NCI-H2029 (cell line): ENCODE data around the gene GRB2.

Experiments
- DNase-seq: peaks from one replicate; lab custom pipeline; 2025; lab: John Stamatoyannopoulos, UW

The GRB2 gene

GRCh38 chr17:75414488-75414887 lies 9.0 kb upstream of the GRB2 start:
- no peak for DNase-seq

- peak; percentile 33 for DNase-seq
Observed at GRCh38 chr17:75412455-75413317, 7.2 kb upstream of the GRB2 start.

GRCh38 chr17:75411328-75412067 lies 6.0 kb upstream of the GRB2 start:
- no peak for DNase-seq

GRCh38 chr17:75410141-75410540 lies 4.7 kb upstream of the GRB2 start:
- DNase-seq, result no peak

- DNase-seq, result no peak
Observed at GRCh38 chr17:75407655-75408352, 2.3 kb upstream of the GRB2 start.

GRCh38 chr17:75406222-75406615 lies 741 bp upstream of the GRB2 start:
- no peak for DNase-seq

GRCh38 chr17:75404731-75405364 lies 630 bp downstream of the GRB2 start:
- no peak for DNase-seq

GRCh38 chr17:75404223-75404730 lies 1.2 kb downstream of the GRB2 start:
- peak; percentile 40 for DNase-seq

GRCh38 chr17:75403131-75403530 lies 2.3 kb downstream of the GRB2 start:
- no peak for DNase-seq

- DNase-seq, result no peak
Observed at GRCh38 chr17:75402026-75402425, 3.5 kb downstream of the GRB2 start.

- no peak for DNase-seq
Observed at GRCh38 chr17:75400326-75400939, 5.0 kb downstream of the GRB2 start.

- DNase-seq, result no peak
Observed at GRCh38 chr17:75398279-75398678, 7.2 kb downstream of the GRB2 start.

GRCh38 chr17:75397217-75397616 lies 8.3 kb downstream of the GRB2 start:
- no peak for DNase-seq

- DNase-seq, result no peak
Observed at GRCh38 chr17:75396796-75397195, 8.7 kb downstream of the GRB2 start.

GRCh38 chr17:75396025-75396424 lies 9.5 kb downstream of the GRB2 start:
- DNase-seq, result no peak

GRCh38 chr17:75394332-75394918 lies 11.1 kb downstream of the GRB2 start:
- DNase-seq, result no peak

- DNase-seq, result peak; percentile 94
Observed at GRCh38 chr17:75393523-75394331, 11.8 kb downstream of the GRB2 start.

GRCh38 chr17:75392559-75392958 lies 12.9 kb downstream of the GRB2 start:
- DNase-seq, result no peak

GRCh38 chr17:75390982-75391381 lies 14.5 kb downstream of the GRB2 start:
- DNase-seq, result no peak

GRCh38 chr17:75388476-75389030 lies 16.9 kb downstream of the GRB2 start:
- no peak for DNase-seq
